SJSA1 (cell line): ENCODE data around the gene FARS2. TPM values are rescaled to one million over a fixed set of nuclear protein-coding genes. Genes with fewer than 3 reads are reported as not detected.

Source experiments
- DNase-seq, 2 experiments: peaks; one replicate each; pipeline ENCODE4 v3.0.0-alpha.2; 2015 to 2020; ENCODE audit warnings: low spot score in 2 of 2, low read depth in 1 of 2
- H3K27ac ChIP-seq: fragments of 250-450 bp; sonication (Bioruptor Pico); 2 replicates; pipeline ENCODE4 v1.5.1; 2020; ENCODE audit warnings: mild to moderate bottlenecking, moderate library complexity
- H3K27me3 ChIP-seq: fragments of 250-450 bp; sonication (Bioruptor Pico); replicated peaks from 2 replicates; pipeline ENCODE4 v1.5.1; 2020; ENCODE audit warnings: mild to moderate bottlenecking, moderate library complexity
- H3K36me3 ChIP-seq: fragments of 250-450 bp; sonication (Bioruptor Pico); 2 replicates; pipeline ENCODE4 v1.5.1; 2020; ENCODE audit warnings: mild to moderate bottlenecking
- H3K4me1 ChIP-seq: fragments of 250-450 bp; sonication (Bioruptor Pico); replicated peaks from 2 replicates; pipeline ENCODE4 v1.6.1; 2021; ENCODE audit warnings: mild to moderate bottlenecking
- H3K4me3 ChIP-seq: fragments of 250-450 bp; sonication (Bioruptor Pico); 2 replicates; pipeline ENCODE4 v1.5.1; 2020; ENCODE audit warnings: mild to moderate bottlenecking
- H3K9me3 ChIP-seq: fragments of 250-450 bp; sonication (Bioruptor Pico); replicated peaks from 2 replicates; pipeline ENCODE4 v1.5.1; 2020; ENCODE audit warnings: mild to moderate bottlenecking
- total RNA-seq: library from RNA; depleted of rRNA; stranded (reverse); fragments of >200 nt; shearing (Covaris generic); gene quantifications from 2 replicates; pipeline ENCODE4 v1.2.3, GENCODE V29; 2014

The FARS2 gene
- total RNA-seq, 1 experiment from 2014 or later, result 13.3 TPM

DNA sequence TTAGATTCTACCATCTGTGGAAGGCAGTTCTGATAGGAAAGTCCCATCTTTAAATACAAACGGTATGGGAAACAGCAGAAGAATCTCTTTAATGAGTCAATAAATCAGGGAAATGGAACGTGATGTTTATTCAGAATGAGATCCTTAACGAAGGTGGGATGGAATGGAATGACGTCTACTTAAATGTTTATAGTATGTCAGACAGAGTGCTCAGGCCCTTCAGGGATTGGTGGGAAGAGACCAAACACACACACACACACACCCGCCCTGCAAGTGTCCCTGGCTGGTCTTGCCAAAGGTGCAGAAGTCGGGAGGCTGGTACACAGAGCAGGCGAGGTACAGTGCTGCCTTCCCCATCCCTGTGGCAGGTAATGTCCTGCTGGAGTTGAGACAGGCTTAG lies 164.0 kb downstream of the FARS2 start:
- no peak overlapping the region for H3K4me3 ChIP-seq
- no peaks in the 10 kb centered on the region for H3K9me3 ChIP-seq
- H3K4me1 ChIP-seq, result no peaks in the 10 kb centered on the region
- no peak overlapping the region for H3K27ac ChIP-seq
- H3K36me3 ChIP-seq, result no peaks in the 10 kb centered on the region
- H3K27me3 ChIP-seq, result no peaks in the 10 kb centered on the region
- no peak for DNase-seq

- Histone ChIP-seq H3K4me1 (no peaks in the 10 kb centered on the region), H3K27ac (no peak overlapping the region), H3K36me3 (no peaks in the 10 kb centered on the region), H3K27me3 (no peaks in the 10 kb centered on the region), H3K9me3 (no peaks in the 10 kb centered on the region), H3K4me3 (no peak overlapping the region)
- no peak for DNase-seq
Observed at GRCh38 chr6:5425797-5426196, 164.5 kb downstream of the FARS2 start.

DNA sequence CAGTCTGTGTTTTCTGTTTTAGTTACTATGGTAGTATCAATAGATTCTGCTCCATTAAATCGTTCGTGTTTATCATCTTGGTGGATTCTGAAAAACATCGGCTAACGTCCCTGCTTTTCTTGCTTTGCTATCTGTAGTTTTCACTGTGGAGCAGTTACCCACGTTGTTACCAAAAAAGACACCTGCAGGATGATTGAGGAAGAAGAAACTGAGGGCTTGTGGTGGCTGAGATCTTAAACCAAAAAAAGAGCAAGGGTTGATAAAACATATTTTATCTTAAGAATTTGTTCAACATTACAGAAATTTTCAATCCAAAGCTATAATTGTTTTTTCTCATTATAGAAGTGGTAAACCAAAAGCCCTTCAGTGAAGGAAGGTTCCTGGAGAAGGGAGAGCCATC lies 166.3 kb downstream of the FARS2 start:
- no peak overlapping the region for H3K4me3 ChIP-seq
- no peak for DNase-seq
- no peaks in the 10 kb centered on the region for H3K36me3 ChIP-seq
- no peaks in the 10 kb centered on the region for H3K4me1 ChIP-seq
- no peak overlapping the region for H3K27ac ChIP-seq
- no peaks in the 10 kb centered on the region for H3K27me3 ChIP-seq
- H3K9me3 ChIP-seq, result no peaks in the 10 kb centered on the region

DNA sequence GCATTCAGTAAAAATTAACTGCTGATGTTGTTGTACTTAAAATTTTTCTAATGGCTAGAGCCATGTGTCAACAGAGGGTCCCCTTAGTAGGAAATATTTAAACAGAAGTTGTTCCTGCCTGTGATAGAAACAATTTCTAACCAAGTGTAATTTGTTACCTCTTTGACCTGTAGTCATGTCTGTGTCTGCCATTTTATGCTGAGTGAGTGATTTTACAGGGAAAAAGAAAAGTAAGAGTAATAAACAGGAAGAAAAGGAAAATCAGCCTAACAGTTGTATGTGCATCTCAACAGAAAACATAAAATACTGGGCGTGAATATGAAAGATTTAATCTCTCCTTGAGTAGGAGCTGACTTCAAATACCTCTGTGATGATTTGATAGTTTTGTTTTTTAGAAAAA lies 172.0 kb downstream of the FARS2 start:
- Histone ChIP-seq H3K4me3 (no peak overlapping the region), H3K9me3 (no peaks in the 10 kb centered on the region), H3K4me1 (peaks cover 11% of the 10 kb centered on the region), H3K27me3 (no peaks in the 10 kb centered on the region), H3K27ac (no peak overlapping the region), H3K36me3 (no peaks in the 10 kb centered on the region)
- no peak for DNase-seq

- Histone ChIP-seq H3K9me3 (no peaks in the 10 kb centered on the region), H3K27ac (no peak overlapping the region), H3K27me3 (no peaks in the 10 kb centered on the region), H3K36me3 (no peaks in the 10 kb centered on the region), H3K4me3 (no peak overlapping the region), H3K4me1 (peaks cover 14% of the 10 kb centered on the region)
- peak in 1 of 2 experiments; percentile 28 for DNase-seq
Observed at GRCh38 chr6:5435449-5435848, 174.1 kb downstream of the FARS2 start.

GRCh38 chr6:5438922-5439584 lies 177.7 kb downstream of the FARS2 start:
- Histone ChIP-seq H3K27ac (no peak overlapping the region), H3K36me3 (no peaks in the 10 kb centered on the region), H3K27me3 (no peaks in the 10 kb centered on the region), H3K9me3 (no peaks in the 10 kb centered on the region), H3K4me1 (peaks cover 14% of the 10 kb centered on the region), H3K4me3 (no peak overlapping the region)
- DNase-seq, result no peak

GRCh38 chr6:5439749-5440148 lies 178.4 kb downstream of the FARS2 start:
- DNase-seq, result no peak
- H3K4me1 ChIP-seq, result peaks cover 14% of the 10 kb centered on the region
- no peak overlapping the region for H3K4me3 ChIP-seq
- H3K27me3 ChIP-seq, result no peaks in the 10 kb centered on the region
- H3K36me3 ChIP-seq, result no peaks in the 10 kb centered on the region
- H3K9me3 ChIP-seq, result no peaks in the 10 kb centered on the region
- no peak overlapping the region for H3K27ac ChIP-seq

- H3K27ac ChIP-seq, result no peak overlapping the region
- H3K4me1 ChIP-seq, result 0 out of 2 replicates have a peak, but pooled peaks cover 3% of the 10 kb centered on the region
- DNase-seq, result no peak
- H3K27me3 ChIP-seq, result no peaks in the 10 kb centered on the region
- H3K4me3 ChIP-seq, result no peak overlapping the region
- H3K36me3 ChIP-seq, result no peaks in the 10 kb centered on the region
- no peaks in the 10 kb centered on the region for H3K9me3 ChIP-seq
Observed at GRCh38 chr6:5442319-5442718, 181.0 kb downstream of the FARS2 start.

GRCh38 chr6:5442916-5443315 lies 181.6 kb downstream of the FARS2 start:
- no peak overlapping the region for H3K27ac ChIP-seq
- DNase-seq, result no peak
- no peaks in the 10 kb centered on the region for H3K27me3 ChIP-seq
- 0 out of 2 replicates have a peak, but pooled peaks cover 3% of the 10 kb centered on the region for H3K4me1 ChIP-seq
- no peaks in the 10 kb centered on the region for H3K36me3 ChIP-seq
- H3K9me3 ChIP-seq, result no peaks in the 10 kb centered on the region
- H3K4me3 ChIP-seq, result no peak overlapping the region

- Histone ChIP-seq H3K27me3 (no peaks in the 10 kb centered on the region), H3K4me3 (no peak overlapping the region), H3K36me3 (no peaks in the 10 kb centered on the region), H3K27ac (no peak overlapping the region), H3K9me3 (no peaks in the 10 kb centered on the region), H3K4me1 (0 out of 2 replicates have a peak, but pooled peaks cover 3% of the 10 kb centered on the region)
- DNase-seq, result no peak
Observed at GRCh38 chr6:5443491-5443890, 182.2 kb downstream of the FARS2 start.

DNA sequence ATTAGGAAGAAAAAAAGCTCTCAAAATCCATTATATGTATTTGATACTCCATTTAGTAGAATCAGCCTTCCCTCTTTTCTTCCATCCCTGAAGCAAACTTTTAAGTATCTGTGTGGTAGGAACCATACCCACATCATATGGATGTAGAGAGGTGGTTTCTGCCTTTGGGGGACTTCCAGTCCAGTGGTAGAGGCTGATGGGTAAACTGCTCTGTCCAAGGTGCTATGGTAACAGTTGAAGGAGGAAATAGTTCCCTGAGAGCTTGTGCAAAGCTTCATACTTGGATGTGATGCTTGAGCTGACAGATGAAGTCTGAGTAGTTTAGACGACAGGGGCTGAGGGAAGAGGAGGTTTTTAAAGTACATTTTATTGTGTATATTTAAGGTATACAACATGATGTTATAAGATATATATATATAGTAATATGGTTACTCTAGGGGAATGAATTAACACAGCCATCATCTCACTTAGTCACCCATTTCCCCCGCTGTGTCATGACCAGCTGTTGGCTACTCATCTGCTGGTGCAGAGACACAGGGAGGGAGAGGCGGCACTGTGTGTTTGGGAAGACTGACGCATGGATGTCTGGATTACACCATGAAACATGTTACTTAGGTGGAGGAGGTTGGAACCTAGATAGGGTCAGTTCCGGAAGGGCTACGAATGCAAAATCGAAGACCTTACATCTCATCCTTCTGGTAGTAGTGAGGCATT lies 185.2 kb downstream of the FARS2 start:
- Histone ChIP-seq H3K4me3 (no peak overlapping the region), H3K9me3 (no peaks in the 10 kb centered on the region), H3K27me3 (no peaks in the 10 kb centered on the region), H3K27ac (no peak overlapping the region), H3K4me1 (no peaks in the 10 kb centered on the region), H3K36me3 (no peaks in the 10 kb centered on the region)
- no peak for DNase-seq

DNA sequence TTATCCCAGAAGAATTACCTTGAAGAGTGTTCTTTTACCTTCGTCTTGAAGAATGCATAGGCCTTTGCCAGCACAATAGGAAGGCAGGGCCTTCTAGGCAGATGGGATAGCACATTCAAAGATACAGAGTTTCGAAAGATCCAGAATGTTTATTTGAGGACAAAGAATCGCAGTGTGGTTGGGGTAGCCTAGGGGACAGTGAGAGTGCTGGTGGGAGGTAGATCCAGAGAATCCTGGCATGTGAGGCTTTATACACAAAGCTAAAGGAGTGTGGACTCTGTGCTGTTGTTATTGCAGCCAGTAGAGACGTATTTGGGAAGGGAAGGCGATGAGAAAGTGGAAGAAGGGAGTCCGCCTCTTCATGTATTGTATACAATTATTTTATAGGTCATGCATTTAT lies 186.6 kb downstream of the FARS2 start:
- Histone ChIP-seq H3K4me3 (no peak overlapping the region), H3K27ac (no peak overlapping the region), H3K9me3 (no peaks in the 10 kb centered on the region), H3K4me1 (no peaks in the 10 kb centered on the region), H3K27me3 (no peaks in the 10 kb centered on the region), H3K36me3 (no peaks in the 10 kb centered on the region)
- no peak for DNase-seq

- Histone ChIP-seq H3K27me3 (no peaks in the 10 kb centered on the region), H3K27ac (no peak overlapping the region), H3K36me3 (no peaks in the 10 kb centered on the region), H3K9me3 (no peaks in the 10 kb centered on the region), H3K4me1 (no peaks in the 10 kb centered on the region), H3K4me3 (no peak overlapping the region)
- no peak for DNase-seq
Observed at GRCh38 chr6:5450073-5450472, 188.8 kb downstream of the FARS2 start.

DNA sequence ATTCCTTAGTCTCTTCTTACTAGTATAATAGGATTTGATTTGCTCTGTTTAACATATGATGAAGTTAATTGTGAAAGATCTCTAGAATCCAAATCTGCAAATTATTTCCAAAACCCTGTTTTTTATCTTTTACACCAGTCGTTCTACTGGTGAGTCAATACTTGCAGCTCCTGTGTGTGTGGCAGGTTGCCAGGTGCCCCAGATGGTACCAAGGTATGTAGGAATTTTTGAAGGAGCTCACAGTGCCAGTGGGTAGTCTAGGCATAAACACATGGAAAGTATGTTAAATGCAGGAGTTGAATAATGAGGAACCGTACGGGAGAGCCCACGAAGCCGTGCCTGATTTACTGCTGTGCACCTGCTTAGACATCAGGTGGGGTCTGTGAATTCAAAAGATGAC lies 192.2 kb downstream of the FARS2 start:
- Histone ChIP-seq H3K27ac (no peak overlapping the region), H3K4me1 (no peaks in the 10 kb centered on the region), H3K36me3 (no peaks in the 10 kb centered on the region), H3K27me3 (no peaks in the 10 kb centered on the region), H3K4me3 (no peak overlapping the region), H3K9me3 (no peaks in the 10 kb centered on the region)
- no peak for DNase-seq
